ENCODE measurements around the gene LTBP3. TPM values are rescaled to one million over a fixed set of nuclear protein-coding genes. Genes with fewer than 3 reads are reported as not detected.
A peak's percentile ranks its signal among the peaks of the same experiment; 100 is the strongest.

LTBP3 gene
- total and polyA plus RNA-seq, 2 donors (not counting 1 experiment from before 2014, with no cell fraction given) = 37.3 to 40.4 TPM

- Histone ChIP-seq H3K4me3 (replicated peaks in 1 of 4; ENCODE audit: control extremely low read depth in 1 of 4, insufficient read depth in 1 of 4, low read depth in 3 of 4, low read length in 4 of 4) (no peak overlapping the region), H3K79me2 (ENCODE audit: control insufficient read depth, insufficient read depth, low read length) (no peaks in the 10 kb centered on the region), H3K36me3 (ENCODE audit: control insufficient read depth, insufficient read depth, low read length) (peaks cover 24% of the 10 kb centered on the region), H3K9ac (ENCODE audit: insufficient read depth, low read length) (no peak overlapping the region), H4K20me1 (ENCODE audit: control insufficient read depth, extremely low read depth, insufficient read depth, low read length) (no peaks in the 10 kb centered on the region), H2AFZ (ENCODE audit: low read length) (no peak overlapping the region), H3K4me2 (ENCODE audit: extremely low read depth, insufficient read depth, low read length) (no peak overlapping the region), H3K27me3 (ENCODE audit: control insufficient read depth, insufficient read depth, low read length) (no peaks in the 10 kb centered on the region), H3K4me1 (ENCODE audit: control insufficient read depth, extremely low read depth, insufficient read depth, low read length) (no peaks in the 10 kb centered on the region), H3K9me3 (ENCODE audit: control insufficient read depth, insufficient read depth, low read depth, low read length) (no peaks in the 10 kb centered on the region), H3K27ac (ENCODE audit: insufficient read depth, low read length) (no peak overlapping the region)
- peak; percentile 27 to 28 for DNase-seq (ENCODE audit: low read depth in 2 of 2)
- TF ChIP-seq CTCF (conservative IDR thresholded peaks at IDR 0.05 in 1 of 2, IDR thresholded peaks at IDR 0.05 in 1 of 2; ENCODE audit: low read depth in 1 of 2, low read length in 2 of 2) = peak; percentile 56 to 76
- TF ChIP-seq EZH2 (IDR thresholded peaks at IDR 0.05; ENCODE audit: low read length, missing control alignments) = no peak
Observed at GRCh38 chr11:65593518-65594414, 35.6 kb upstream of the LTBP3 start.

GRCh38 chr11:65592858-65593517, 34.8 kb upstream of the LTBP3 start:
- H3K79me2 ChIP-seq (ENCODE audit: control insufficient read depth, insufficient read depth, low read length) = no peaks in the 10 kb centered on the region
- H3K36me3 ChIP-seq (ENCODE audit: control insufficient read depth, insufficient read depth, low read length) = peaks cover 17% of the 10 kb centered on the region
- no peak overlapping the region for H3K27ac ChIP-seq (ENCODE audit: insufficient read depth, low read length)
- no peak overlapping the region for H3K4me3 ChIP-seq (replicated peaks in 1 of 4; ENCODE audit: control extremely low read depth in 1 of 4, insufficient read depth in 1 of 4, low read depth in 3 of 4, low read length in 4 of 4)
- no peak overlapping the region for H3K4me2 ChIP-seq (ENCODE audit: extremely low read depth, insufficient read depth, low read length)
- H4K20me1 ChIP-seq (ENCODE audit: control insufficient read depth, extremely low read depth, insufficient read depth, low read length) = no peaks in the 10 kb centered on the region
- TF ChIP-seq CTCF (conservative IDR thresholded peaks at IDR 0.05 in 1 of 2, IDR thresholded peaks at IDR 0.05 in 1 of 2; ENCODE audit: low read depth in 1 of 2, low read length in 2 of 2) (no peak), EZH2 (IDR thresholded peaks at IDR 0.05; ENCODE audit: low read length, missing control alignments) (no peak)
- DNase-seq (ENCODE audit: low read depth in 2 of 2) = no peak
- peaks cover 4% of the 10 kb centered on the region for H3K4me1 ChIP-seq (ENCODE audit: control insufficient read depth, extremely low read depth, insufficient read depth, low read length)
- no peaks in the 10 kb centered on the region for H3K9me3 ChIP-seq (ENCODE audit: control insufficient read depth, insufficient read depth, low read depth, low read length)
- no peaks in the 10 kb centered on the region for H3K27me3 ChIP-seq (ENCODE audit: control insufficient read depth, insufficient read depth, low read length)
- H2AFZ ChIP-seq (ENCODE audit: low read length) = no peak overlapping the region
- no peak overlapping the region for H3K9ac ChIP-seq (ENCODE audit: insufficient read depth, low read length)
